Measurements from ENCODE around the gene RFX4.

RFX4 gene

DNA sequence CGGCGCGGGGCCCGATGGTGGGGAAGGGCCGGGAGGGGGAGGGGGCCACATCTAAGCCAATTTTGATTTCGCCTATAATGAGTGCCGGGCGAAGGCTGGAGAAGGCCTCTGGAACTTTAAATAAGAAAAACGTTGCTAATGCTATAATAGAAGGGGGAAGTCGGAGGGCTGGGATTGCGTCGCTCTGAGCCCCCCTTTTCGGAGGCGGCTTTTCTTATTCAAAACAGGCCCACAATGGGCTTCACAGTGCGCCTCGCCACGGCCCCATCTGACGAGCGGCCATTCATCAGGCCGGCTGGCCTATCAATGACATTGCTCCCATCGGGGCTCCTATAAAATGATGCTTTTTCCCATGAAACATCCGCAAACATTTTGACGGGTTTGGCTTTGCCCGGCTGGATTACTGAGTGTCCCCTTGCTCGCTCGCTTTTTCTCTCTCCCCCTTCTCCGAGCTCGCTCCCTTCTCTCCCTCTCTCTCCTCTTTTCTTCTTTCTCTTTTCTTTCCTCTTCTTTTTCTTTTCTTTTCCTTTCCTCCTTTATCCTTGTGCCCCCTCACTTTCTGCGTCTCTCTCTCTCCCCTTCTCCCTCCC, at the start of gene RFX4:
Gene RFX4 (plus strand): TSS at position 364 of the 590 bp plus-strand sequence. CDS start 317 bp downstream, outside the sequence.
- no peak for DNase-seq (ENCODE audit: low read depth)

DNA sequence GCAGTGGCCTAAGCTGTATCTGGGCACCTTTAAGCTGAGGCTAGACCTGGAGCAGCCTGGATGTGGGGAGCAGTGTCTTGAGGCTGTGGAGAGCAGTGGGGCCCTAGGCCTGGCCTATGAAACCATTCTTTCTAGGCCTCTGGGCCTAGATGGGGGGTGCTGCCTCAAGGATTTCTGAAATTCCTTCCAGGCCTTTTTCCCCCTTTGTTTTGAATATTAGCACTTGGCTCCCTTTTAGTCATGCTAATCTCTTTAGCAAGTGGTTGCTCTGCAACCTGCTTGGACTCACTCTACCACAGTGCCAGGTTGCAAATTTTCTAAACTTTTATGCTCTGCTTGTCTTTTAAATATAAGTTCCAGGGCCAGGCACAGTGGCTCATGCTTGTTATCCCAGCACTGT, 41.6 kb upstream of the RFX4 start:
- no peak for DNase-seq (ENCODE audit: low read depth)

DNA sequence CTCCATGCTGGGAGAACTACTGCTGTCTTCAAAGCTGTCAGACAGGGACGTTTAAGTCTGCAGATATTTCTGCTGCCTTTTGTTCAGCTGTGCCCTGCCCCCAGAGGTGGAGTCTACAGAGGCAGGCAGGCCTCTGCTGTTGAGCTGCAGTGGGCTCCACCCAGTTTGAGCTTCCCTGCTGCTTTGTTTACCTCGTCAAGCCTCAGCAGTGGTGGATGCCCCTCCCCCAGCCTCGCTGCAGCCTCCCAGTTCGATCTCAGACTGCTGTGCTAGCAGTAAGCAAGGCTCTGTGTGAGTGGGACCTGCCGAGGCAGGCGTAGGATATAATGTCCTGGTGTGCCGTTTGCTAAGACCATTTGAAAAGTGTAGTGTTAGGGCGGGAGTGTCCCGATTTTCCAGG, 31.4 kb upstream of the RFX4 start:
- DNase-seq (ENCODE audit: low read depth), result no peak

DNA sequence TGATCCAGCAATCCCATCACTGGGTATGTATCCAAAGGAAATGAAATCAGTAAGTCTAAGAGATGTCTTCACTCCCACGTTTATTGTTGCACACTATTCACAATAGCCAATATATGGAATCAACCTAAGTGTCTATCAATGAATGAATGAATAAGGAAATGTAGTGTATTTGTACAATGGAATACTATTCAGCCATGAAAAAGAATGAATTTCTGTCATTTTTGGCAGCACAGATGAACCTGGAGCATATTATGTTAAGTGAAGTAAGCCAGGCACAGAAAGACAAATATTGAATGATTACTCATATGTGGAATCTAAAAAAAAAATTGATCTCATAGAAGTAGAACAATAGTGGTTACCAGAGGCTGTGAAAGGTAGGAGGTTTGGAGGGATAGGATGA, 30.6 kb upstream of the RFX4 start:
- DNase-seq (ENCODE audit: low read depth), result no peak

DNA sequence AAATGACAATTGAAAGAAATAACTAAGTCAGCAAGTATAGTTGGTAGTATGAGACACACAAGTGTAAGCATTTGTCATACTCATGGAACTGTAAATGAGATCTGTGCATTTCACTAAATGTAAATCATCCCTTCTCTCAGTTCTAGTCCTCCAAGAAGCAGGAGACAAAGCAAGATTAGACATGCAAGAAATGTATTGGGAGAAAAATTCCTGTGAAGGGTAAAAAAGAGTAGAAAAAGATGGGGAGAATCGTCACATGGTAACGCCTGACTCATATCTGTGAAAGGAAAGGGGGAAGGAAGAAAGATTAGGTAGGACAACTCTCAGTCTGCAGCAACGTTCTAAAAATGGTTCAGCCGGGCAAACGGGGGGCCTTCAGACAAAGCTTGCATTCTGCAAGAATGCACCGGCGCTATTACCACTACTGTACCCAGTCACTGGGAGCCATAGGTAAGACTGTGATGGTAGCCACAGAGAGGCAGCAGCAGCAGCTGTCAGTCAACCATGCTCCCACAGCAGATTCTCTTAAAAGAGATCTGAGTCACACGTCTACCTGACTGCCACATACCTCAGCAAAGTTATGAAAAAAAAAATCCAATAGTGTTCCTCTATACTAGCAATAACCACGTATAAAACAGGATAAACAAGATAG, 18.0 kb upstream of the RFX4 start:
- DNase-seq (ENCODE audit: low read depth), result no peak

DNA sequence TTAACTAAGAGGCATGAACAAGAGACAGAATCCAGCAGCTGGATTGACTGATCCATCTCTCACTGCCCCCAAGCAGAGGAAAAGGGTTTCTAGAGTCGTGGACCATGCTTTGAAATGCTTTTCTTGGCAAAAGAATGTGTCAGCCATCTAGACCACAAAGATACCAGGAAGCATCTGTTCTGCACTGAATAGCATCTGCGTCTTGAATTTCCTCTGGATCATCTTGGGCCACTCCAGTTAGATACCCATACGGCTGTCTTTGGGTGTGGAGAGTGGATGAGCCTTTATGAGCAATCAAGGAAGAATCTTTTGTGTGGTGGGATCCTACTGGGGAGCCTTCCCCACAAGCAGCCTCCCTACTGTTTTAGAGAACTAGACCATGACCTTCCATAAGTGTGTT, 16.0 kb upstream of the RFX4 start:
- no peak for DNase-seq (ENCODE audit: low read depth)

DNA sequence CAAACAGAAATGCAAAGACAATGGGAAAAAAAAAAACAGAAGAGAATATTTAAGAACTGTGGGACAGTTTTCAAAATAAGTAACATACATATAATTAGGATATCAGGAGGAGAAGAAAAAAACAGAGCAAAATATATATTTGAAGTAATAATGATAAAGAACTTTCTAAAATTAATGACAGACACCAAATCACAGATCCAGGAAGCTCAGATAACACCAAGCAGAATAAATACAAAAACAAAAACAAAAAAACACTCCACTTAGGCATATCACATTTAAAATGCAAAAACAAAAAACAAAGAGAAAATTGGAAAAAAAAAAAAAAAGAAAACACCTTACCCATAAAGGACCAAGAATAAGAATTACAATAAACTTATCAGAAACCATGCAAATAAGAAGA, 9.6 kb upstream of the RFX4 start:
- DNase-seq (ENCODE audit: low read depth), result no peak

DNA sequence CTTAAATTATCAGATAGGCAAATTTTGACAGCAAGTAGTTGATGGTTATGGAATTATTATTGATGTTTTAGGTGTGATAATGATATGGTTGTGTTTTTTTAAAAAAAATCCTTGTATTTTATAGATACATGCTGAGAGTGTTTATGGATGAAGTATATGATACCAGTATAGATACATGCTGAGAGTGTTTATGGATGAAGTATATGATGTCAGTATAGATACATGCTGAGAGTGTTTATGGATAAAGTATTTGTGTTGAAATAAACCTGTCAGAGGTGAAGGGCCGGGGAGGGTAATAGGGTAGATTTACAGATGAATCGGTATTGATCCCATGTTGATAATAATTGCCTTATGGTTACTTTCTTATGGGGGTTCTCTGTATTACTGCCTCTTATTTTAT, 6.0 kb upstream of the RFX4 start:
- DNase-seq (ENCODE audit: low read depth), result no peak

DNA sequence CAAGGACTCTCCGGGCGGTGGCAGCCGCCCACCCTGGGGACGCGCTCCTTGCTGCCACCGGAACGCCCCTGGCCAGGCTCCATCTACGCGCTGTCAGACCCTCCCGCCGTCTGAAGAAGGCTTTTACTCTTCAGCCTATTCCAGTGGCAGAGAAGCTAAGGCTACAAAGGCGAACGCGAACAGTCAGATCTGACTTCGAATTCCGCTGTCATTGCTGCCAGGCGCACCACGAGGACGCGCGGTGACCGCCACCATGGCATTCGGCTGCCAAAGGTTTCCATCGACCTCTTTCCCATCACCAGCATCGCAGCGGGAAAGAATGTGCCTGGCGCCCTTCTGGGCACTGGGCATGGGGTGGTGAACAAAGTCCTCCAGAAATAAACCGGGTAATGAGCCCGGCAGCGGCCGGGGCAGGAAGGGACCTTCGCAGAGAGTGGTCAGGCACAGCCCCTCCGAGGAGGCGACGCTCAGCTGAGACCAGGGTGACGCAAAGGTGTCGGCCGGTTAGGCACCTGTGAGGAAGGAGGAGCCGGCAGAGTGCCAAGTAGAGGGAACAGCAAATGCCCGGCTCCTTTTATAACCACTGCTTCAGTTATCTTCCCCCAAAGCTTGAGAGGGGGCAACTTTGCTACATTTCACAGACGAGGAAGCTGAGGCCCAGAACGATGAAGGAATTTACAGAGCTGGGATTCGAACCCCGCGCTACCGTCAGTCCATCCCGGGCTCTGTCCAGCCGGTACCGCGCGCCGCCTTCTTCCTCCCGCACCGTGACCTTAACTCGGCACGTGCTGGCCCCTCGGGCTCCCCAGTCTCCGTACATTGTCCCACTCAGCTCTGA, 1.9 kb upstream of the RFX4 start:
- DNase-seq (ENCODE audit: low read depth), result no peak

DNA sequence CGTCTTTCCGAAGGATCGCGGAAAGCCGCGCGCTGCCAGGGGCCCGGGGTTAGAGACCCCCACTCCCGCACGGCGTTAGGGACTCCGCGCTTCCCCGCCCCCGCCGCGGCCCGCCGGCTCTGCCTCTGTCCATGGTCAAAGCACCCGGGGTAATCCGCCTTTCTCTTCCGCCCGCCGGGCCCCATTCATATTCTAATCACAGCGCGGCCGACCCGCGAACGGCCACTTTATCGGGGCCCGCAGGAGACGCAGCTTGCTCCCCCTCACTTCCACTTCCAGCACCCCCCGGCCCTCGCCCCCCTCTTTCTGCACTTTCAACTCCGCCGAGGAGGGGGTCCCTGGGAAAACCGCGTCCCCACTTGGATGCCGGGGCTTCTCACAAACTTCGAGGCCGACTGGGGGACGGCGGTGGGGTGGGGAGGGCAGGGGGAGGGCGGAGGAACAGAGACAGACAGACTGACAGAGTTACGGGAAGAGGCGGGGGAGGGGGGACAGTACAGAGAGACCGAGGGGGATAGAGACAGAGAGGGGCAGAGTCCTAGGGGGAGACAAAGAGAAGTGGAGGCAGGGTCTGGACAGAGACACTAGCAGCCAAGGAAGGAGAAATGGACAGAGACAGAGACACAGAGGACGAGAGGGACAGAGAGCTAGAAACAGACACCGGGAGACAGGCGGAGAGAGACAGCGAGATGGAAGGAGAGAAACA, 1.1 kb upstream of the RFX4 start:
- DNase-seq (ENCODE audit: low read depth), result no peak

DNA sequence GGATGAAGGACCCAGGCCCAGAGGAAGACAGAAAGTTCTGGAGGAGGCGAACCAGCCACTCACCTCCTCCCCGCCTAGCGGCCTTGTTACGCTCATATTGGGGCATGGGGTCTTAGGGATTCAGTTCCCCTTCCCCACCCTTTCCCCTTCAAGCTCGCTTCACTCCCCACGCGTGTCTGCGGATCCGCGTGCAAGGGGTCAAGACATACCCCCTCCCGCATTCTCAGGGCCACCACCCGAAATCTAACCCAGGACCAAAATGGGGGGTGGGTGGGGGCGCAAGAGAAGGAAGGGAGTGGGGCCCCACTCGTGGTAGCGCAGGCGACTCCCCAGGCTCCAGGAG, 584 bp upstream of the RFX4 start:
- DNase-seq (ENCODE audit: low read depth), result no peak

DNA sequence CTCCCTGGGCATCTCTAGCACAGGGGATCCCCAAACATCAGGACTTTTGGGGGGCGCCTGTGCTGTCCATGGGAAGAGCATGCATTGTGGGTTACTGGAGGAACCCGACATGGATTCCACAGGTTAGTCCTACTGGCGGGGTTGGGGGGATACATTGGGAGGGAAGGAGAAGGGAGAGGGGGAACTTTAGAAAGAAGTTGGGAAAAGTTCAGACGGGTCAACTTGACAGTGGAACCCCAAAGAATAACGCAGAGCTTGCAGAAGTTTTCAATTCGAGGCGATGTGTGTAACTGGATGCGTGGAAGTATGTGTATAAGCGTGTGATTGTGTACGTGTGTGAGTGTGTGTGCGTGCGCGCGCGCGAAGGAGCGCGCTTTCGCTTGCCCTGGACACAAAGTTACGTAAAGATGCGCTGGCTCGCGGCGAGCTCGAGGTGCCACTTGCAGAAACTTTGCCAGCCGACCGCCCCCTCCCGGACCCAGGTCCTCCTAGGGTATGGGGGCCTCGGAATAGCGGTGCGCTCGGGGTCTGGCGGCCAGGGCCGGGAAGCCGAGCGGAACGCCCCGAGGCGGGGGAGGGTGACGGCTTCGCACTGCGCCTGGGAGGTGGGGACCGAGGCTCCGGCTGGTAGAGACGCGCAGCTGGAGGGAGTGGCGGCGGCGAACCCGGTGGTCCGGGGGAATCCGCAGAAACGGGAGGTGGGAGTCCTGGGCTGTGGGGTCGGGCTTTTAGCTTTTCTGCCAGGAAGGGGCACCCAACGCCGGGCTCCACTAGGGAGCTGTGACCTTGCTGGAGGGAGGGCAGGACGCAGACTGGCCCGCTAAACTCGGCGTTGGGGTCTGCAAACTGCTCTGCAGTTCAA, 669 bp downstream of the RFX4 start:
- DNase-seq (ENCODE audit: low read depth), result no peak

DNA sequence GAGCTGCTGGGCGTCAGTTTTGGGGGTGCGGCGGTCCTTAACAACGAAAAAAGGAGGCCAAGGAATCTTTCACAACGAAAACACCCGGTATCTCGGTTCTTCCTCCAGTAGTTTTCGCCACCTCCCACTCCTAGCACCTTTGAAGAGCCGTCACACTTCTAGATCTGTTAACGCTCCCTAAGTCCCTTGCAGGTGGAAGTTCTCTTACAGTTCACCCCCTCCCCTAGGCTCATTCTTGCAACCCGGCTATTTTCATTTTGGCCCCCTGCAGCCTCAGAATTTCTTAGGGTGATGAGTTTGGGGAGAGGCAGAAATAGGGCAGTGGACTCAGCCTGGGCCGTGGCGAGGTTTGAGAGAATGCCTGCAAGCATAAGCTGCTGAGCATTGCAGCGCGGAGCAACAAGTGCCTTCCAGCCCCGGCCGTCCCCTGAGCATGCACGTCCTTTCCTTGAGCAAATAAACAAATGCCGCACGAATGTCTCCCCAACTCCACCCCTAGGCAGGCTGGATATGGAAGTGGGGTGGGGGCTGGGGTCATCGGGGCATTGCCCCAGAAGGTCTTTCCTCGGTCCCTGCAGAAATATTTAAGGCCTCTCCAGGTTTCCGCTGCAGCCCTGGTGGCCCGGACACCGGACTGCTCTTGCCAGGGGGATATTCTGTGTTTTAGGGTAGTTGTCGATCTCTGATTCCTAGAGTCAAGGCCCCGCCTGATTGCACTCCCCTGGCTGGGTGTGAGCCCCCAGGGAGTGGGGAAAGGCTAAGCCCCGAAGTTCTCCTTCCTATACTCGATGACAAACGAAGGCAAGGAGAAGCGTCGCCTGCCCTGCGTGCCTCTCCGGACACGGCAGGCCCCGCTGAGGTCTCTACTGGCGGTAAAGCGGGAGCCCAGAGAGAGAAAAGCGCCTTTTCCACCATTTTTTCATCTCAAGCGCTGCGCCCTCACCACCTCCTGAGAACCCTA, 1.6 kb downstream of the RFX4 start:
- DNase-seq (ENCODE audit: low read depth), result no peak

DNA sequence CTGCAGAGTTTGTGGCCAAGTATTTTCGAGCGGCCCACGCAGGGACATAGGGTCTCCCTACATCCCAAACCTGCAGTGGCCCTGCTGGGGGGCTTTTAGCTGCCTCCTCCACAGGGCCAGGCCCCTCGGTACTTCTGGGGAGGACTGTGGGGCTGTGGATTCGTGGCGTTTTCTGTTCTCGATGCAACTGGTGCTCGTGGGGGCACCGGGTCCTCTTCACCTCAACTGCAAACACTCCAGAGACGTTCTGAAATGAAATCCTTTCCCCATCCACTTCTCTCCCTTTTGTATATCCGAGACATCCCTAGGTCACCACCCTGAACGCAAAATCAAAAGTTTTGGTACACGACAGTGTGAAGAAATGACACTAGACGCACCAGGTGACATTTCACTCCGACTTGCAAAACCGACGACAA, 2.3 kb downstream of the RFX4 start:
- no peak for DNase-seq (ENCODE audit: low read depth)

DNA sequence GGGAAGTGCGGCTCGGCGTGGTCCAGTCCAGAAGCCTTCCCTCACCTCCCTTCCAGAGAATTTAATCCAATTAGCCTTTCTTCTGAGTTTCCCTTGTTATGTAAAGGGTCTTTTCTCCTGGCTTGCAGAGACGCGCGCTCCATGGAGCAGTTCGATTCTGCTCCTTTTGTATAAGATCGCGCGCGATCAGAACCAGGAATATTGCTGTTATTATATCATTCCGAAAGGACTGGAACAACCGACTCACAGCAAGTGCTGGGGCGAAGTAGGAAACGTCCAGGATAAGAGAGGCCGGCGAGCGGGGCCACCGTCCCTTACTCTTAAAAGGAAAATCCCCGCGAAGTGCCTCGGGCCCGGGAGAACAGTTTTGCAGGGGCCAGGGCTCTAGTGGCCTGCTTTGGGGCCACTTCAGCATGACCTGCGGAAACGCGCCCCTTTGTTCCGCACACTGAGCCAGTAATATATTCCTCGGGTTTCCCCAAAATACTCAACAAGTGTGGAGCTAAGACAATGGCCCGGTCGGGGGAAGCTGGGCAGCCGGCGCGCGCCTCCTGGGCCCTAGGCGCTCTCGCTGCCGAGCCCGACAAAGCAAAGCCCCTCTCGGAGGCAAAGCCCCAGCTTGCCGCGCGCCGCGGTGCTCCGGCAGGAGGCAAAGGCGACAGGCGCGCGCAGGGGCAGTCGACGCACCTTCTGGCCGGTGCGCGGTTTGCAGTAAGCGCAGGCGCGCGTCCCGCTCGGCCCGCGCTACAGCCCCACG, 2.9 kb downstream of the RFX4 start:
- no peak for DNase-seq (ENCODE audit: low read depth)

DNA sequence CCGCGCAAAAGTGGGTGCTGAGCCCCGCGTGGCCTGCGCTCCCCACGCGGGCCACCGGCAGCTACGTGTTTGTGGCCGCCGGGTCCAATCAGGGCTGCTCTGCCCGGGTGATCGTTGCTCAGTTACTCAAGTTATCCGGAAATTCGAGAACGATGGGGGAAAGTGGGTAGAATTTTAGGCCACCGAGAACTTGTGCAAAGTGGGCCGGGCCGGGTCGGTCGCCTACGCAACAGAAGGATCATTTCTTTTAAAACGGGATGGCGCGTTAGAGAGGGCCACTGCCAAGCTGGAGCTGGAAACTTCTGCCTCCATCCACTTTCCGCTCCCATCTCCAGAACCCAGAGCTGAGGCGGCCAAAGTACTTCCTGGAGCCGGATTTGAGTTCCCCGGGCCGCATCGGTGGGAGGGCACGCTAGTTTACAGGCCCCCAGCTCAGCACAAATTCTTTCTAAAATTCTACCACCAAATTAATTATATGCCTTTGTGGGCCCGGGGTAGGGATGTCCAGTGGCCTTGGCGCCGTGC, 3.5 kb downstream of the RFX4 start:
- no peak for DNase-seq (ENCODE audit: low read depth)

DNA sequence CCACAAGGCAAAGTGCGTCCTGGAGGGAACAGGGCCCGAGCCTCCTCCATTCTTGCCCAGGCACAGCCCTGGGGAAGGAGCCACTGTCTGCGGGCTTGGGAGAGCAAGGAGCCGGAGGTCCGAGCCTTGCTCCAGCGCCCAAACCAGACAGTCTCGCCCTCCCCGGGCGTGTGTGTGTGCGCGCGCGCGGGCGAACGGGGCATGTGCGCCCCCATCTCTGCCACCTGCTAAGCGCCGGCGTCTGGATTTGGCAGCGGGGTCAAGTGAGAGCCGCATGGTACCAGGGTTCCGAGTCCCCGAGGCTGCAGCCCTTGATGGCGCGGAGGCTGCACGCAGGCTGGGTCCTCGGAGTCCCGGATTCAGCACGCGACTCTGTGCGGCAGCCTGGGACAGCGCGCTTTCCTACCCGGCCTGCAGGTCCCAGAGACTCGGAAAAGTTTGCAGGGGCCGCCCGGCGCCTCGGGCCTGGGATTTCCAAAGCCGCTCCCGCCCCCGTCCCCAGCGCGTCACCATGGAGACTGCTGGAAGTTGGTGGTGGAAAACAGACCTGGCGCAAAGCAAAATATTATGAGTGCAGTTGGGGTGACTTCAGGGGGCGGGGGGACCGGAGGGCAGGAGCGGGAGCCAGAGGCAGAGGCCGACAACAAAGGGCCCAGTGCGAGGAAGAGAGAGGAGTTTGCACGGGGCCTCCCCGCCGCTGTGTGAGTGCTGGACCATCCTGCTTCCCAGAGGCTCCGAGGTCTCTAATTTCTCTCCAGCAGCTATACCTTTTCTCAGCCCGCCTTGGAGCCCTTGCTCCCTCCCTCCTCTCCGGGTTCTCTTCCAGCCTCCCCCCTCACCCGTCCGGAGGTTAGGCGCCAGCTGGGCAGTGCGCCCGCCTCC, 4.2 kb downstream of the RFX4 start:
- no peak for DNase-seq (ENCODE audit: low read depth)

DNA sequence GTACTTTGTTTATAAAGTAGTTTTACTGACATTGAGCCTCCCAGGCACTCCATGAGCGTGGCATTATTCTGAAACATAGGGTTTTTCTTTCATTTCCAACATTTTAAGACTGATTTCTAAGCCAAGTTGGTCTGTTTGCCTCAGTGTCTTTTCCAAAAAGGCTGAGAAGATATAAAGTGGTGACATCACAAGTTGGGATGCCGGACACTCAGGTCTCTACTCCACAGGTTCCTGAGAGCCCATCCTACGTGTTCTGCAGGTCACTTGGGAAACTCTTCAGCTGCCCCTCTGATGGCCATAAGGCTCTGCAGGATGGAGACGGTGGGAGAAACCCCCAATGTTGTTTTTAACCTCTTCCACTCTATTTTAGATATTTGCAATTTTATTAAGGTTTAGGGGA, 6.0 kb downstream of the RFX4 start:
- DNase-seq (ENCODE audit: low read depth), result no peak

DNA sequence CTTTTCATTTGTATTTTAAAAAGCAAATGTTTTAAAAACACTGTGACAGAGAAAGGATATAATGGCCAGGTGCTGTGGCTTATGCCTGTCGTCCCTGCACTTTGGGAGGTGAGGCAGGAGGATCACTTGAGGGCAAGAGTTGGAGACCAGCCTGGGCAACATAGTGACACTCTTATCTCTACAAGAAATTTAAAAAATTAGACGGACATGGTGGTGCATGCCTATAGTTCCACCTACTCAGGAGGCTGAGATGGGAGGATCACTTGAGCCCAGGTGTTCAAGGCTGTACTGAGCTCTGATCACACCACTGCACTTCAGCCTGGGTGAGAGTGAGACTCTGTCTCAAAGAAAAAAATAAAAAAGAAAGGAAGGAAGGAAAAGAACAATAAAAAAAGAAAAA, 7.8 kb downstream of the RFX4 start:
- no peak for DNase-seq (ENCODE audit: low read depth)
